GM23248 (cell line): ENCODE data around the gene ACTR3C. TPM values are rescaled to one million over a fixed set of nuclear protein-coding genes. Genes with fewer than 3 reads are reported as not detected.

Source experiments
- DNase-seq: peaks from one replicate; pipeline ENCODE4 v3.0.0-alpha.2; 2015
- H2AFZ ChIP-seq: fragments of 200-600 bp; sonication (generic); 2 replicates; pipeline ENCODE4 v1.6.1; 2016; ENCODE audit warnings: antibody characterized with exemption
- H3F3A ChIP-seq: fragments of 200-600 bp; sonication (generic); 2 replicates; pipeline ENCODE4 v1.6.1; 2016; ENCODE audit warnings: mild to moderate bottlenecking, antibody characterized with exemption, mixed run types; ENCODE audit not compliant: insufficient read depth
- H3K27ac ChIP-seq: fragments of 200-600 bp; sonication (generic); 2 replicates; pipeline ENCODE4 v1.5.1; 2016; ENCODE audit warnings: mild to moderate bottlenecking
- H3K27me3 ChIP-seq: fragments of 200-600 bp; sonication (generic); replicated peaks from 2 replicates; pipeline ENCODE4 v1.6.1; 2016; ENCODE audit warnings: mild to moderate bottlenecking; ENCODE audit not compliant: insufficient read depth
- H3K36me3 ChIP-seq: fragments of 200-600 bp; sonication (generic); 2 replicates; pipeline ENCODE4 v1.6.1; 2016; ENCODE audit warnings: low read depth, mild to moderate bottlenecking
- H3K4me1 ChIP-seq: fragments of 200-600 bp; sonication (generic); 2 replicates; pipeline ENCODE4 v1.6.1; 2016; ENCODE audit warnings: mild to moderate bottlenecking; ENCODE audit not compliant: insufficient read depth
- H3K4me2 ChIP-seq: fragments of 200-600 bp; sonication (generic); one replicate; pipeline ENCODE4 v1.6.1; 2016; ENCODE audit warnings: mild to moderate bottlenecking; ENCODE audit not compliant: unreplicated experiment
- H3K4me3 ChIP-seq: fragments of 200-600 bp; sonication (generic); 2 replicates; pipeline ENCODE4 v1.5.1; 2016; ENCODE audit warnings: mild to moderate bottlenecking
- H3K79me2 ChIP-seq: fragments of 200-600 bp; sonication (generic); 2 replicates; pipeline ENCODE4 v1.6.1; 2016; ENCODE audit warnings: mild to moderate bottlenecking; ENCODE audit not compliant: insufficient read depth
- H3K9ac ChIP-seq: fragments of 200-600 bp; sonication (generic); 2 replicates; pipeline ENCODE4 v1.6.1; 2016; ENCODE audit warnings: mild to moderate bottlenecking
- H3K9me2 ChIP-seq: fragments of 200-600 bp; sonication (generic); 2 replicates; pipeline ENCODE4 v1.6.1; 2016; ENCODE audit warnings: mixed run types, mild to moderate bottlenecking, moderate library complexity; ENCODE audit not compliant: insufficient read depth
- H3K9me3 ChIP-seq: fragments of 200-600 bp; sonication (generic); one replicate; pipeline ENCODE4 v1.6.1; 2017; ENCODE audit warnings: low read depth
- H4K20me1 ChIP-seq: fragments of 200-600 bp; sonication (generic); 2 replicates; pipeline ENCODE4 v1.6.0; 2016; ENCODE audit not compliant: insufficient read depth
- EZH2 ChIP-seq: fragments of 200-600 bp; sonication (generic); IDR thresholded peaks from 2 replicates; pipeline ENCODE4 v1.6.1; 2018; ENCODE audit warnings: antibody characterized with exemption, mild to moderate bottlenecking; ENCODE audit not compliant: insufficient read depth, poor library complexity, severe bottlenecking
- EZH2phosphoT487 ChIP-seq: fragments of 200-600 bp; sonication (generic); IDR thresholded peaks from 2 replicates; pipeline ENCODE4 v1.6.1; 2018; ENCODE audit warnings: antibody characterized with exemption, moderate library complexity, mild to moderate bottlenecking, low read depth; ENCODE audit not compliant: insufficient read depth
- WGBS, 2 experiments: methylation state at CpG; one replicate each; pipeline ENCODE4 v1.1.6; 2015 to 2017; ENCODE audit warnings: low lambda C conversion rate in 2 of 2, low coverage in 1 of 2; ENCODE audit errors: missing lambda C conversion rate in 2 of 2; 5-methylcytosine and 5-hydroxymethylcytosine counted together
- in situ Hi-C: fragments of 300-500 bp; cut with MboI; formaldehyde crosslinking; loops from 2 replicates; pipeline ENCODE4 v1.15.0; 2020
- polyA plus RNA-seq: library from polyadenylated mRNA; unstranded; fragments of >200 nt; fragmentation: Nextera tagmentation; extraction: Ambion mirVana; gene quantifications from 2 replicates; pipeline ENCODE4 v1.2.1, GENCODE V29; 2016
- total RNA-seq: library from RNA; depleted of rRNA; stranded (reverse); fragments of >200 nt; shearing (Covaris generic); gene quantifications from 2 replicates; pipeline ENCODE4 v1.2.3, GENCODE V29; 2014

The ACTR3C gene
- total and polyA plus RNA-seq, 2 experiments from 2014 or later, result not detected

DNA sequence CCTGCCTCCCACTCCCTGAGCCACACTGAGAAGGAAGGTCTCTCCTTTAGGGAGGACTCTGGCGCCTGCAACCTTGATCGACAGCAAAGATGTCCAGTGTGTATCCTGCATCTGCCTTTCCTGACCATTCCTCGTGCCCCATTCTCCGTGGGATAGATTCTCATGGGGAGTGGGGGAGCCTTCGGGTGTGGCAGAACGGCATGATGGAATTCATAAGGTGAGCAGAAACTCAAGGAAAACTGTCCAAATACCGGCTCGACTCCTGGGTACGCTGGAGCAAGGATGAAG is 18.7 kb upstream of the ACTR3C start:
- in situ Hi-C loops, result no loop called here
- H3K9me2 ChIP-seq, result no peaks in the 10 kb centered on the region
- no peaks in the 10 kb centered on the region for H4K20me1 ChIP-seq
- no peaks in the 10 kb centered on the region for H3K36me3 ChIP-seq
- no peak overlapping the region for H3K9ac ChIP-seq
- H3K27ac ChIP-seq, result no peak overlapping the region
- no peaks in the 10 kb centered on the region for H3K4me1 ChIP-seq
- no peak overlapping the region for H3K4me3 ChIP-seq
- H3F3A ChIP-seq, result no peaks in the 10 kb centered on the region
- WGBS, 2 experiments, result 72 to 73% methylated on average over 9 of the region's 9 CpGs
- no peak overlapping the region for H2AFZ ChIP-seq
- no peak for TF ChIP-seq EZH2
- TF ChIP-seq EZH2phosphoT487, result no peak
- no peaks in the 10 kb centered on the region for H3K9me3 ChIP-seq
- peaks cover 26% of the 10 kb centered on the region for H3K27me3 ChIP-seq
- no peak overlapping the region for H3K4me2 ChIP-seq
- no peak for DNase-seq
- no peaks in the 10 kb centered on the region for H3K79me2 ChIP-seq

DNA sequence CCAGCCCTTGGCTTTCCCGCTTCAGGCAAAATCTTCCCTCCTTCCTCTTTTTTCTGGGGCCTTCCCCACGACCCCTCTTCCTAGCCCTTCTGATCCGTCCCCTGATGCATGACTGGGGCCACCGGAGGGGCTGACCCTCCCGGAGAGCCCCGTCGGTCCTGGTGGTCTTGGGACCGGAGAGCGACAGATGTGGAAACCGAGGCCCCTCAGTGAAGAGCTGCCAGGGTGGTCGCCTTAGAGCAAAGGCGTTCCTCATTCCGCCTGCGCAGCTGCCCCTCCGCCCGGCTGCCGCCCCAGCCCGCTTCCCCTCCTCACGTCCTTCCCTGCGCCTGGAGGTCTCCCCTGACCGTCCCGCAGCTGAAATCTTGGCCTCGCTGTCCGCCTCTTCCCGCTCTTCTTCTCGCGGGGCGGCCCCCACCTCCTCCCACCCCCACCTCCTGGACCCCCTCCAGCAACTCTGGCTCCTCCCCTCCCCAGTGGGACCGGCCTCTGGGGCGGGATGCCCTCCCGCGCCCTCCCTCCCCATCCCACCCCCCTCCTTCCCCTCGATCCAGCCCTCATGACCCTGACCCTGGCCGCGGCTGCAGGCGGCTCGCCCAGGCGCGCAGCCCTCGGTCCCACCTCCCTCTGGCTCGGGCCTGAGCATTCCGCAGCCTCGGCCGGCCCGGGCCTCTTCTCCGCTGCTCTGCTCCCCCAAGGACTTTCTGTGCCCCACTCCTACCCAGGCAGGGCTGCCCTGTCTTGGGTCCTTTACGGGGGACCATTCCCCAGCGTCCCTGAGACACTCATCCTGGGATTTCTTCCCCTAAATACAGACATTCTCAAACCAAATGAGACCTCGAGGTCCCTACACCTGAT is 18.1 kb upstream of the ACTR3C start, which contains the start of gene RARRES2:
TSS of gene RARRES2 (minus strand) at position 367 of the 858 bp plus-strand sequence. CDS start 1,020 bp downstream, outside the sequence.
- no peak within 1 kb of the TSS for H3K4me3 ChIP-seq
- peaks cover 26% of the 10 kb centered on the region for H3K27me3 ChIP-seq
- H3K9me2 ChIP-seq, result no peaks in the 10 kb centered on the region
- H3K9ac ChIP-seq, result no peak within 1 kb of the TSS
- H3K4me2 ChIP-seq, result no peak within 1 kb of the TSS
- no peaks in the 10 kb centered on the region for H3F3A ChIP-seq
- in situ Hi-C loops, result no loop called here
- H3K36me3 ChIP-seq, result no peaks in the 10 kb centered on the region
- no peak for DNase-seq
- H2AFZ ChIP-seq, result no peak within 1 kb of the TSS
- H3K27ac ChIP-seq, result no peak within 1 kb of the TSS
- WGBS, 2 experiments, result 5 to 8% methylated on average over 26 to 49 of the region's 49 CpGs
- TF ChIP-seq EZH2phosphoT487, result no peak
- no peak for TF ChIP-seq EZH2
- H4K20me1 ChIP-seq, result no peaks in the 10 kb centered on the region
- no peaks in the 10 kb centered on the region for H3K4me1 ChIP-seq
- H3K79me2 ChIP-seq, result no peaks in the 10 kb centered on the region
- H3K9me3 ChIP-seq, result no peaks in the 10 kb centered on the region

DNA sequence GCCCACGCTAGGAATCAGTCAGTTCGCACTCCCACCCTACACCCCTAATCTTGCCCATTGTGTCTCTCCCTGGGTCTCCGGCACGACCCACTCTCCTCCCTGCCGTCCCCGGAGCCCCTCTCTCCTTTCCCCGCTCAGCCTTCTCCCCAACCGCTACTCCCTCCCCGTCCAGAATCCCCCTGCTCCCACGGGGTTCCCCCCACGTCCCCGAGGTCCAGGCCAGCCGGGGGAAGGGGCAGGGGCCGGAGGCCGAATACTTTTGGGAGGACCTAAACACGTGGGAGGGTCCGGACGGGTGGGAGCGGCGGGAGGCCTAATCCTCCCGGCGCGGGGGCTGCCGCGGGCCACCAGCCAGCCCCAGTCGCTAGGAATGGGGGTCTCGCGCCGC is 17.5 kb upstream of the ACTR3C start:
- no peaks in the 10 kb centered on the region for H3K36me3 ChIP-seq
- H3K79me2 ChIP-seq, result no peaks in the 10 kb centered on the region
- H4K20me1 ChIP-seq, result no peaks in the 10 kb centered on the region
- in situ Hi-C loops, result no loop called here
- peaks cover 26% of the 10 kb centered on the region for H3K27me3 ChIP-seq
- H3K9ac ChIP-seq, result no peak overlapping the region
- H3K27ac ChIP-seq, result no peak overlapping the region
- H3K4me1 ChIP-seq, result no peaks in the 10 kb centered on the region
- no peak overlapping the region for H3K4me3 ChIP-seq
- no peak overlapping the region for H2AFZ ChIP-seq
- TF ChIP-seq EZH2, result no peak
- TF ChIP-seq EZH2phosphoT487, result no peak
- H3F3A ChIP-seq, result no peaks in the 10 kb centered on the region
- H3K9me2 ChIP-seq, result no peaks in the 10 kb centered on the region
- no peaks in the 10 kb centered on the region for H3K9me3 ChIP-seq
- 2 to 3% methylated on average over 9 to 29 of the region's 29 CpGs for WGBS, 2 experiments
- no peak for DNase-seq
- H3K4me2 ChIP-seq, result no peak overlapping the region

DNA sequence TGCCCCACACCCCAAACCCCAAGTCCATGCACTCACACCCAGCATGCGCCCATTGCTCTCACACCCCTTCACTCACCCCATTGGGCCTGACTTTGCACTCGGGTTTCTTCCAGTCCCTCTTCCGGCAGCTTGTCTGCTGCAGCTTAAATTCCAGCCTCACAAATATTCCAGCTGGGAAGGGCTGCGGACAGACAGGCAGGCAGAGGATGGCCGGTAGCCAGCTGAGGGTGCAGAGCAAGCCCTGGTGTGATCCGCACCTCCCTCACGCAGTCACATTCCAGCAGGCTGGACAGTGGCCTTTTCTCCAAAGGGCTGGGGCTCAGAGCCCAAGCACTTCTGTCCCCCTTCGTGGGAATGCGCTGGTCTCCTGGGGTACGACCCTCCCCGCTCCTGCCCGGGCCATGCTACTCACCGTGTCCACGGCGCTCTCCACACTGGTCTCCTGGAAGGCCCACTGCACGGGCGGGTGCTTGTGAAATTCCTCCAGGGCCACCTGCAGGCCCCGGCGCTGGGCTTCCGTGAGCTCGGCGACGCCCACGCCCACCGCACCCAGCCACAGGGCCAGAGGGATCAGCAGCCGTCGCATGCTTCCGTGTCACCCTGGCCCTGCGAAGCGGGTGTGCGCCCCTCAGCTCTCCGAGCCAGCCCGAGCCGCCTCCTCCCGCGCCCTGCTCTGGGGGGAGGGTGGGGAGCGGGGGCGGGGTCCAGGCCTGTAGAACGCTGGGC is 16.8 kb upstream of the ACTR3C start:
- in situ Hi-C loops, result no loop called here
- H3K36me3 ChIP-seq, result no peaks in the 10 kb centered on the region
- no peak overlapping the region for H3K4me3 ChIP-seq
- H3K79me2 ChIP-seq, result no peaks in the 10 kb centered on the region
- H3F3A ChIP-seq, result no peaks in the 10 kb centered on the region
- no peak overlapping the region for H3K27ac ChIP-seq
- H3K4me2 ChIP-seq, result no peak overlapping the region
- 16 to 18% methylated on average over 24 to 28 of the region's 39 CpGs for WGBS, 2 experiments
- TF ChIP-seq EZH2 (no peak), EZH2phosphoT487 (no peak)
- peaks cover 26% of the 10 kb centered on the region for H3K27me3 ChIP-seq
- H3K9ac ChIP-seq, result no peak overlapping the region
- no peaks in the 10 kb centered on the region for H3K9me2 ChIP-seq
- no peaks in the 10 kb centered on the region for H4K20me1 ChIP-seq
- DNase-seq, result peak; percentile 25
- no peak overlapping the region for H2AFZ ChIP-seq
- 0 out of 2 replicates have a peak, but pooled peaks cover 3% of the 10 kb centered on the region for H3K4me1 ChIP-seq
- H3K9me3 ChIP-seq, result no peaks in the 10 kb centered on the region
